HG02798 (cell line): Measurements from ENCODE around the gene TRIO.

Source experiments
- ATAC-seq: cut with Tn5 transposase; IDR thresholded peaks from one replicate; pipeline ENCODE4 v1.9.1; 2021; ENCODE audit warnings: mild to moderate bottlenecking; ENCODE audit not compliant: unreplicated experiment, poor library complexity

Gene TRIO

DNA sequence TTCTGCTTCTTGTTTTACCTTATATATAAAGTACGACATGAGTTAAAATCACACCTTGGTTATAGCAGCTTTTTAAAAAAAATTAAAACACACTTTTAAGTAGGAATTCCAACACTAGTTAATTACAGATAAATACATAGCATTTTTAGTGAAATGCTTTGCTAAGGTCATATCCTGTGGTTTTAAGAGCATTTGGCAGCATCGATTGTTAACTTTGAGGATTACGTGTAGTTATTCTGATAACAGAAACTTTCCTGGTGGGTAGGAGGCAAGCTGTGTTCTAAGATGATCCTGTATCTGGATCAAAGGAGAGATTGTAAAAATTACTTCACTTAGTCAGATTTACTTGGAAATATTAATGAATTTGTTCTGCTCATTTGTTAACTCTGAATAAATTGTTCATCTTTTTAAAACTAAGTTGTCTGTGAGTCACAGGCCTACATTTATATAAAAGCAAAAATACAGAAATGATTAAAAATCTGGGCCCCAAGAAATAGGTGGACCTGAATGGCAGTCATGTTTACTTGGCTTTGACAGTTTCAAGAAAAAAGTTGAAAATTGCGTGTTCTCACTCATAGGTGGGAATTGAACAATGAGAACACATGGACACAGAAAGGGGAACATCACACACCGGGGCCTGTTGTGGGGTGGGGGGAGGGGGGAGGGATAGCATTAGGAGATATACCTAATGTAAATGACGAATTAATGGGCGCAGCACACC, 58.3 kb downstream of the TRIO start:
- ATAC-seq, result no peak

DNA sequence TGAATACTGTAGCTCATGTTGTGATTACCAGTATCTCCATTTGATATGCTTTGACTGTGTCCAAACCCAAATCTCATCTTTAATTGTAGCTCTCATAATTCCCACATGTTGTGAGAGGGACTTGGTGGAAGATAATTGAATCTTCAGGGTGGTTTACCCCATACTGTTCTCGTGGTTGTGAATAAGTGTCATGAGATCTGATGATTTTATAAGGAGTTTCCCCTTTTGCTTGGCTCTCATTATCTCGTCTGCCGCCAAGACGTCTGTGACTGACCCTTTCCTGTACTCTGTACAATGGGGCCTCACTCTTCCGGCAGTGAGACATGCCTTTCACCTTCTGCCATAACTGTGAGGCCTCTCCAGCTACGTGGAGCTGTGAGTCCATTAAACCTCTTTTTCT, 59.3 kb downstream of the TRIO start:
- no peak for ATAC-seq

- ATAC-seq, result no peak
Observed at GRCh38 chr5:14204011-14204670, 61.0 kb downstream of the TRIO start.

DNA sequence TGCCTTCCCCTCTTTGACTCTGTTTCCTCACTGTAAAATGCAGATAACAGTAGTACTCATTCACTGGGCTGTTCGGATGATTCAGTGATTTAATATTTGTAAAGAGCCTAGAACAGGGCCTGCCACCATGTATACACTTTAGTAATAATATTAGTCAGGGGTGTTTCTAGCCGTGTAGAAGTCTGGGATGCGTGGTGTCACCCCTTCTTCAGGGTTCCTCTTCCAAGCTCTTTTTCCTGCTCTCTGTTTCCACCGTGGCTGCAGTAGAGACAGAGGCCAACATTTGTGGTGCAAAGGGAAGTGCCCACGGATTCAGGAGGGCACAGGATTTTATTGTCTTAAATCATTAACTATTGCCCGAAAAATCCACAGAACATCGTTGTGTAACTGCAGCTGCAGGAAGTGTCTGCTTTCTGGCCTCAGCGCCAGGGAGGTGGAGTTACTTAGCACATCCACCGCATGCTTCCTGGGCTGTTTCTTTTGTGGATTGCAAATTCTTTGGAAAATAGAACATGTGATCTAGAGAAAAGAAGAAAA, 61.7 kb downstream of the TRIO start:
- ATAC-seq, result no peak

- ATAC-seq, result no peak
Observed at GRCh38 chr5:14206028-14206725, 63.0 kb downstream of the TRIO start.

DNA sequence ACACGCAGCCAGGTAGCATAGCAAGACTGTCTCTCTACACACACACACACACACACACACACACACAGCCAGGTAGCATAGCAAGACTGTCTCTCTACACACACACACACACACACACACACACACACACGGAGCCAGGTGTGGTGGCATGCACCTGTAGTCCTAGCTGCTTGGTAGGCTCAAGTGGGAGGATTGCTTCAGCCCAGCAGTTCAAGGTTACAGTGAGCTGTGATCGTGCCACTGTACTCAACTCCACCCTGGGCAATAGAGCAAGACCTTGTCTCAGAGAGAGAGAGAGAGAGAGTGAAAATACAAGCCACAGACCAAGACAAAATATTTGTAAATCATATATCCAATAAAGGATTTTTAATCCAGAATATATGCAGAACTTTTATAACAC, 64.3 kb downstream of the TRIO start:
- ATAC-seq, result peak; percentile 21

DNA sequence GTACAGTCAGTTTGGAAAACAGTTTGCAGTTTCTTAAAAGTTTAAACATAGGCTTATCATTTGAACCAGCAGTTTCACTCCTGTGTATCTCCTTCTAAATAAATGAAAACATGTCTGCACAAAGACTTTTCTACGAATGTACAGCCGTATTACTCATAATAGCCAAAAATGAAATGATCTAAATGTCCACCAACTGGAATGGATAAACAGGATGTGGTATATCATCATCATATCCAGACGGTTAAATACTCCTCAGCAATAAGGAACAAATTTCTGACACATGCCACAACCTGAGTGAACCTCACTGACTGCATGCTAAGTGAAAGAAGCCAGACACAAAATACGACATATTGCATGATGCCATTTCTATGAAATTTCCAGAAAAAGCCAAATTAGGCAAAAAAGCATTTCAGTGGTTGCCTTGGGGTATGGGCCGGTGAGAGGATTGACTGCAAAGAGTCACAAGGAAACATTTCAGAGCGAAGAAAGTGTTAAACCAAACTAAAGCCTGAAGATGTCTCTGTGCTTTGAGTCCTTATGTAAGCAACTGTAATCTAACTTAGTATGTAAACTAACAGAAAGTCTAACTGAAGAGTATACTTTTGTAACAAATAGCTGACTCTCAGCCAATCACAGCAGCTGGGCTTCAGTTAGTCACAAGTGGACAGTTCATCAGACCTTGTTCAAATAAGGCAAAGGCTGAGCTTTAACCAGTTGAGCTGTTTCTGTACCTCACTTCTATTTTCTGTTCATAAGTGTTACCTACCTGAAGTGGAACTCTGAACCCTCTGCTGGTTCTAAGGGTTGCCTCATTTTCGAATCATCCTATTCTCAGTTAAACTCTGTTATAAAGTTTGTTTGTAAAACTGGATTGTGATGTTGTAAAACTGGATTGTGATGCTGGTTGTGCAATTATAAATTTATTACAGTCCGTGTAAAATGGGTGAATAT, 65.2 kb downstream of the TRIO start:
- ATAC-seq, result peak; percentile 69

DNA sequence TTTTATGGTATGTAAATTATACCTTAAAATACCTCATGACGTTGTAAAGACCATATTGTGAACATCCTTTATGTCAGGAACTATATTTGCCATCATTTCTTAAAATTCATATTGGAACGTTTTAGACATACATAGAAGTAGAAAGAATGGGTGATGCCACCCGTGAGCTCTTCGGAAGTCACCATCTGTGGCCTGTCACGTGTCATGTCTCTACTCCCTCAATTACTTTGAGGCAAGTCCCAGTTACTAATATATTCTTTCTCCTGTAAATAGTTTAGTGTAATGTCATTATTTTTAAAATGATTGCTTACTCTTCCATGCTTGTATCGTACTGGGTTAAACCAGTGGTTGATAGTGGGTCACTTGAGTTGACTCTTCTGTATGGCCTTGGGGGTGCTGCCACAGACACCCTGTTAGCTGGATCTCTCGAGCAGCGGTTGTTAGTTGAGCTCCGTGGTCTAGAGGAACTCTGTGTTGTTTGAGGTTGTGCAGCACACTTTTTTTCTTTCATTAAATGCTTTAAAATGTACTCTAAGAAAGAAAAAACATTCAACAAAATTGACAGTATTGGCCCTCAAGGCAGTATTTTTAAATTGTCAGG, 66.2 kb downstream of the TRIO start:
- ATAC-seq, result no peak

DNA sequence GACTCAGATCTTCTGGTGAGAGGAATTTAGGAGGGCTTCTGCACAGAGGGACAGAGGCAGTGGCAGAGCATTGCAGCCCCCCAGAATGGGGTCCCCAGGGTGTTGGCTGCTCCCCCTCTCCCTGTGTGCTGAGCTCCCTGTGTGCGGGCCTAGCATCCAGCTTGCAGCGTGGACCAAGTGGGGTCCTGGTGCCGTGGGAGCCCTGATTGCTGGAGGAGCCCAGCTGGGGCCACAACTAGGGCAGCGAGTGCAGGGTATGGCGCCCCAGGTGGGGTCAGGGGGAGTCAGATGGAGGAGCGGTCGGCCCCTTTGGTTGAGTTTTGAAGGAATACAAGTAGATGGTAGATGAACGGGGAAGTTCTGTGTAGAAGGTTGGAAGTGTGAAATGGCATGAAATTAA, 66.7 kb downstream of the TRIO start:
- no peak for ATAC-seq

DNA sequence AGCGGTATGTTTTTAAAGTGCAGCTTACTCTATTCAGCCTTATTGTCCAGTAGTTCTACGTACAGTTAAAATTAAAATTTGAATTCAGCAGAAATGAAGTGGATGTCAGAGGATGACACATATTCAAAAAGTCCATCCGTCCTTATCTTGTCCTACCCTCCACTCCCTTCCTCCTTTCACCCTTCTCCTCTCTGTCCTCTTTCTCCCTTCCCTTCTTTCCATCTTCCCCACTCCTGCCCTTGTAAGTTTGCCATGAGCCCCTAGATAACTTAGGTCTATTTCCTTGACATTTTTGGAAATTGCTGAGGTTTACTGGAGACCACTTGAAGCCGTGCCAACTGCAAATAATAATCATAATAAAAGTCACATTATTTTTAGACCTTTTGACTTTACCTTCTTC, 67.6 kb downstream of the TRIO start:
- ATAC-seq, result no peak

DNA sequence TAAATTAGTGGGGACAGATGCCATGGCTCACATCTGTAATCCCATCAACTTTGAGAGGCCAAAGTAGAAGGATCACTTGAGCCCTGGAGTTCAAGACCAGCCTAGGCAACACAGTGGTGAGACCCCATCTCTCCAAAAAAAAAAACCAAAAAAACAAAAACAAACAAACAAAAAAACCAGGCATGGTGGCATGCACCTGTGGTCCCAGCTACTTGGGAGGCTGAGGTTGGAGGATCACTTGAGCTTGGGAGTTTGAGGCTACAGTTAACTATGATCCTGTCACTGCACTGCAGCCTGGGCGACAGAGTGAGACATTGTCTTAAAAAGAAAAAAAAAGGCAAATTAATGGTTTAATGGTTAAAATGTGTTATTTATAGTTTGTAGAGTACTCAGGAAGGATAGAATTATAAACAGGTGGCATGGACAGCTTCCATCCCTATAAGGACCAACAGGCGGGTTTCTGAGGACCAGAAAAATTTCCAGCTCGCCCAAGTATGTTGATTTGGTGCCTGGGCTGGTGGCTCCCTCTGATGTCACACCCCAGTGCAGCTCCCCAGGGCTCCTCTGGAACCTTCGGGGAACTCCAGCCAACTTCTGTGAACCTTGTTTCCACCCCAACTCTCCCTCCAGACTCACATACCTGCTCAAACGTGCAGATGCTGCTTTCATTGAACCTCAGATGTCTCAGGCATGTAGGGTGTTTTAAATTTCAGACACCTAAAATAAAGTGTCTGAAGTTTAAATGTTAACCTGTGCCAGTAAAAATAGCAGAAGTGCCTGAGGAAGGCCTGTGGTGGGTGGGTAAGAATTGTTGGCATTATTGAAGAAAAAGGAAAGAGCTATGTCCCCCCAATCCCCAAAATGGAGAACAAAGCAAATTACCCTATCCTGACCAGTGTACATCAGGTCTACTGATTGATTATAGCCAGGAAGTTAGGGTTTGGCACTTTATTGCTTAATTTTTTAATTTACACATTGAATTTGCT, 69.0 kb downstream of the TRIO start:
- ATAC-seq, result peak; percentile 43

DNA sequence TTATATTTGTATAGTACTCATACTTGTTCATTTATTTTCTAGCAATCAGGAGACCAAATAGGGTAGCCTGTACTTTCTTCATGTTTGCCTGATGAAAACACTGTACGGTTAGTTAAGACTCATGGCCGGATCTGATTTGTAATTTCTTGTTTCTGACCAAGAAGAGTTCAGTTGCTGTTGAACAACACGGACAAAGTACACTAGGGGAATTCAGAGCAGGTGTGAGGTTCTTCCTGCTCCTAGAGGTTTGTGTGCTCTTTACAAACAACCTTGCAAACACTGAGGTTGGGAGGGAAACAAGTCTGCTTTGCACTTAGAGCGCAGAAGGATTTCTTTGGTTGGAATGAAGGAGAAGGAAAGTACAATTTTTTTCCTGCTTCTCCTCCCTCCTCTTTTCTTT, 69.7 kb downstream of the TRIO start:
- peak; percentile 34 for ATAC-seq

DNA sequence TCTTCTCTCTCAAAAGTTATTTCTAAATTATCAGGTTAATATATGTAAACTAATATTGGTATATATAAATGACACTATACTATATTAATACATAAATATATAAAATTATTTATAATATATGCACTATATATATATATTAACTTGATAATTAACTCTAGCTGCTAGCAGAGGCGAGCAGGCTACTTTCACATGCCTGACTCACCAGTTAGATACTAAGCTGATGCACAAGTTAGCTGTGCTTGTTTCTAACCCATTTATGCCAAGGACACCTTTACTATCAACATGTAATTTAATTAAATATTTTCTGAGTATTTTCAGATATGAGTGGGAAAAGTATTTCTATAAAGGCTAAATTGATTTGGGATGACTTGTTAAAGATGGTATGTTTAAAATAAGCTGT, 70.1 kb downstream of the TRIO start:
- no peak for ATAC-seq

DNA sequence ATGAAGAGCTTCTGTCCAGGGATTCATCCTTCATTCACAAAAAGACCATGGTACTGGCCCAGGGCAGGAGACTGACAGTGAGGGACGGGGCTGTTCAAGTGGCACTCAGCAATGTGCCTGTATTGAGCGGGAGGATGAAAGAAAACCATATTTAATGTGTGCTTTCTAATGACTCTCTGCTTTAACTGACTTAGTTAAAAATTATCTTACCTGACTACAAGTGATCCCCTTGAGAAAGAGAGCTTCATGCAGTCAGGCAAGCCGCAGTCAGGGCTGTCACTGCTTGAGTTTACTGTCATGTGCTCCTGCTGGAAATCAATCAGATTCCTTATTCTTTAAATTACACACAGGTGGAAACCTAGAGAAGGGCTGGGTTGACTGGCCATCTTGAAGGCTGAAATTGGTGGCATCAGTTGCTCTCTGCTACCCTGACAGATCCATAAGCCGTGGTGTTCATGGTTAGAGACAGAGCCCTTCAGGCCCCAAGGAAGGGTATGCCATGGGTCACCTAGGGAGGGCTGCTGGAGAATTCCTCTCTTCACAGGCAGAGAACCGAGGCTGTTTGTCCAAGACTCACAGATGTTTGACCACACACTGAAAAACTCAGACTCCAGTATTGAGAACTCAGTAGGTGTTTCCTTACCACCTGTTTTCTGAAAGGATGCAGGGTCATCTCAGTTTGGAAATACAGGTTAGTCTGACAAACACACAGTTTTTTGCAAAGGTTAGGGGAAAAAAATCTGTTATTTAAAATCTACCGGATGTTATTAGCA, 70.9 kb downstream of the TRIO start:
- peak; percentile 32 for ATAC-seq

DNA sequence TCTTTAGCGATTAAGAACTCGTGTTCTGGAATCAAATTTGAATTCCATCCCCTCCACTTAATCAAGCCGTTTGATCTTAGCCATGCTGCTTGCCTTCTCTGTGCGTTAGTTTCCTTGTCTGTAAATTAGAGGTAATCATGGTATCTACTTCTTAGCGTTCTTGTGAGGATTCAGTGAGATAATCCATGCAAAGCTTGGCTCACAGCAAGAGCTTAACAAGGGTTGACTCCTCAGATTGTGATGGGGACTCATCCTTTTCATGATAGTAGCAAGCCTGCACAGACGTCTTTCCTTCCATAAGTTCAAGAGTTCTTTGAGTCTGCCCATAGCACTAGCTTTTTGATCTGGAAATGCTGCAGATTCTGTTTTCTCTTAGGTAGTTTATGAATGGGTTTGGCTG, 72.8 kb downstream of the TRIO start:
- ATAC-seq, result no peak

GRCh38 chr5:14216372-14216771, 73.2 kb downstream of the TRIO start:
- no peak for ATAC-seq

- ATAC-seq, result no peak
Observed at GRCh38 chr5:14216902-14217301, 73.8 kb downstream of the TRIO start.

GRCh38 chr5:14217587-14217986, 74.4 kb downstream of the TRIO start:
- no peak for ATAC-seq
